ENCODE results near the gene RIC8B. TPM values are rescaled to one million over a fixed set of nuclear protein-coding genes. Genes with fewer than 3 reads are reported as not detected.

The RIC8B gene
- total and polyA plus RNA-seq, 2 of the 8 experiments (the other 6 are each of a cell fraction or from before 2014, with no cell fraction given), result 8.2 to 25.3 TPM

- CTCF ChIA-PET (ENCODE audit: partially characterized antibody), result interaction anchor here (1.4 kb wide), 1 partner anchor 22 kb away, joined by 3 read pairs; no protein-coding TSS in a partner anchor
- POLR2A ChIA-PET (ENCODE audit: partially characterized antibody), result interaction anchor here (1.9 kb wide), 1 partner anchor 32 kb away, joined by 4 read pairs; no protein-coding TSS in a partner anchor
- Histone ChIP-seq H3K23me2 (ENCODE audit: low read depth, low read length) (no peaks in the 10 kb centered on the region), H3K27me3 (replicated peaks in 1 of 4; ENCODE audit: control insufficient read depth in 3 of 4, extremely low read depth in 1 of 4, insufficient read depth in 3 of 4, low read length in 3 of 4) (no peaks in the 10 kb centered on the region), H3K23ac (ENCODE audit: insufficient read length) (no peak overlapping the region), H2BK5ac (ENCODE audit: low read depth, low read length) (no peak overlapping the region), H3K27ac (ENCODE audit: low read depth, low read length) (no peak overlapping the region), H3K36me3 (ENCODE audit: control insufficient read depth in 2 of 4, insufficient read depth in 4 of 4, low read length in 3 of 4) (peaks cover 0 to 21% (median 14%) of the 10 kb centered on the region in 4 experiments; a peak in 6 of 8 replicates), H3K4me1 (replicated peaks in 1 of 4; ENCODE audit: control insufficient read depth in 3 of 4, insufficient read depth in 4 of 4, low read length in 3 of 4) (peaks cover 0 to 3% (median under 1%) of the 10 kb centered on the region in 4 experiments; a peak in 2 of 7 replicates), H2BK20ac (ENCODE audit: low read length) (no peak overlapping the region), H2AK5ac (ENCODE audit: low read depth, low read length) (no peak overlapping the region), H3K56ac (replicated peaks; ENCODE audit: insufficient read length, low read depth, low read length) (no peak overlapping the region), H4K5ac (ENCODE audit: insufficient read length, low read depth, low read length) (no peak overlapping the region), H3K9ac (replicated peaks in 1 of 4; ENCODE audit: extremely low read depth in 1 of 4, low read depth in 3 of 4, low read length in 3 of 4) (no peak overlapping the region), H3K4me2 (ENCODE audit: insufficient read depth in 1 of 2, low read depth in 2 of 2, low read length in 2 of 2) (no peak overlapping the region), H4K20me1 (replicated peaks in 1 of 2; ENCODE audit: control insufficient read depth in 1 of 2, insufficient read depth in 2 of 2, low read length in 2 of 2) (no peaks in the 10 kb centered on the region), H2BK12ac (ENCODE audit: low read depth, low read length) (no peak overlapping the region), H4K91ac (replicated peaks; ENCODE audit: insufficient read length, low read length) (no peak overlapping the region), H4K8ac (ENCODE audit: extremely low read depth, insufficient read depth, low read length) (no peak overlapping the region), H3K14ac (ENCODE audit: insufficient read length) (no peak overlapping the region), H2AFZ (ENCODE audit: low read length) (no peak overlapping the region), H3K9me3 (ENCODE audit: insufficient read depth in 2 of 2, low read depth in 1 of 2, low read length in 1 of 2) (peaks cover 2 to 5% of the 10 kb centered on the region in 2 experiments; a peak in 3 of 4 replicates), H2BK120ac (replicated peaks; ENCODE audit: low read depth, low read length) (no peak overlapping the region), H3K18ac (ENCODE audit: extremely low read depth, low read length) (no peak overlapping the region), H3K79me2 (ENCODE audit: control insufficient read depth in 1 of 2, insufficient read depth in 2 of 2, low read length in 2 of 2) (no peaks in the 10 kb centered on the region), H3K4ac (replicated peaks; ENCODE audit: insufficient read length, low read depth, low read length) (no peak overlapping the region), H3K4me3 (ENCODE audit: extremely low read depth in 1 of 4, insufficient read depth in 2 of 4, low read depth in 3 of 4, low read length in 4 of 4) (no peak overlapping the region), H2BK15ac (ENCODE audit: low read length) (no peak overlapping the region), H3K79me1 (ENCODE audit: low read depth, low read length) (no peaks in the 10 kb centered on the region)
- no peak for DNase-seq (ENCODE audit: low read depth in 1 of 2, low spot score in 2 of 2)
- 77% methylated on average over 4 of the region's 4 CpGs; no CpG with 5 or more reads in 1 of the 2 experiments for WGBS, 2 experiments (ENCODE audit: extremely low coverage in 1 of 2, insufficient coverage in 1 of 2, insufficient read length in 1 of 2, insufficient replicate concordance in 2 of 2, low coverage in 1 of 2, low lambda C conversion rate in 2 of 2, missing lambda C conversion rate in 1 of 2)
- no peak for FAIRE-seq
- no peak for TF ChIP-seq CTCF (IDR thresholded peaks at IDR 0.05; ENCODE audit: control extremely low read depth in 1 of 3, insufficient read depth in 1 of 3, low read depth in 1 of 3, low read length in 3 of 3)
- no peak for TF ChIP-seq SP2 (IDR thresholded peaks at IDR 0.05; ENCODE audit: low read length)
- no peak for TF ChIP-seq KDM4A (IDR thresholded peaks at IDR 0.05; ENCODE audit: low read depth, low read length, severe bottlenecking)
- no peak for TF ChIP-seq POLR2A (IDR thresholded peaks at IDR 0.05; ENCODE audit: control extremely low read depth in 1 of 2, low read depth in 2 of 2, low read length in 2 of 2)
- TF ChIP-seq SIN3A (conservative IDR thresholded peaks at IDR 0.05 in 1 of 2, IDR thresholded peaks at IDR 0.05 in 1 of 2; ENCODE audit: low read depth in 1 of 2, low read length in 2 of 2), result no peak
- TF ChIP-seq CEBPB (IDR thresholded peaks at IDR 0.05; ENCODE audit: low read depth, low read length), result no peak
- TF ChIP-seq RAD21 (IDR thresholded peaks at IDR 0.05 in 1 of 2, conservative IDR thresholded peaks at IDR 0.05 in 1 of 2; ENCODE audit: low read depth in 2 of 2, low read length in 2 of 2), result no peak
- TF ChIP-seq TEAD4 (IDR thresholded peaks at IDR 0.05; ENCODE audit: low read depth, low read length), result no peak
- no peak for TF ChIP-seq ATF2 (IDR thresholded peaks at IDR 0.05; ENCODE audit: low read length)
- no peak for TF ChIP-seq POLR2AphosphoS5 (IDR thresholded peaks at IDR 0.05; ENCODE audit: low read depth, low read length)
Measured at GRCh38 chr12:106854723-106855122, 80.2 kb downstream of the RIC8B start.
